HPDE6-E6E7 (cell line): ENCODE results near the gene ZC2HC1B.

Experiments used
- DNase-seq: peaks from one replicate; pipeline ENCODE4 v3.0.0; 2011; ENCODE audit warnings: missing footprints; ENCODE audit errors: extremely low spot score

ZC2HC1B gene

DNA sequence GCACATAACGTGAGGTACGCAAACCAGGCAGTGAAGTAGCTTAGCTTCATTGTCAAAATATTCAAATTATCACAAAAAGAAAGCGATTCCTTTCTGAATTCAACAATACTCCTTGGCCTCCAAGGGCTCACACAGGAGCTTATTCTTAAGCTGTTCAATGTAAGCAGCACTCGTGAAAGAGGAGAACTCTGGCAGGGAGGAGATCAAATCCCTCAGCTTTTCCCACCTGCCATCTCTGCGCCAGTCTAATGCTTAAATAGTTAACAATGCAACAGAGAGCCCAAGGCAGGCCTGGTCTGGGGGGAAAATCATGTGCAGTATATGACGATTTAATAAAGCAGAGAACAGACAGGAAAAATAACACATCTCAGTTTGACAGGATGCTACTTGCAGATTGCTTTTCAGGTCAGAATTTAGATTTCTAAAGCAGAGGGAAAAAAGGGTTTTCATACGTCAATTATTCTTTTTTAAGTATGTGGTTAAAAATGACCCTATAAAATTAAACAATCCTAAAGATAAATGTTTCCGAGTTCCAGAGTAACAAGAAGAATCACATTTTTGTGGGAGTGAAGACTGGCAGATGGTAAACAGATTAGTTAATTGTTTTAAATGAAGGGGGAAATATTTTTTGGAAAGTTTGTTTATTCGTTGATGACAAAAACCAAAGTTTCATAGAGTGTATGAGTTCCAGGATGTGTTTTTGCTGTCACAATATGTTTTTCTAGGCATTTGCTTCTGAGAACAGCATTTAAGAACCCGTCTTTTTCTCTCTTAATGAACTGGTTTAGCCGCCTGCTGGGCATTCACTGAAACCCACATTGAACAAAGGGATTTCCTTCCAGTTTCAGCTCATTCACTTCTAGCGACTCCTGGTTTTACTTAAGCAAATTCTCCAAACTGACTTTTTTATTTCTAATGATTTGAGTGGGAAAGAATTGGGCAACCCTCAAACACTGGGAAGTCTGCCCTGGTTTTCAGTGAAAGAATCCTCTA lies 97.9 kb downstream of the ZC2HC1B start:
- DNase-seq = no peak

DNA sequence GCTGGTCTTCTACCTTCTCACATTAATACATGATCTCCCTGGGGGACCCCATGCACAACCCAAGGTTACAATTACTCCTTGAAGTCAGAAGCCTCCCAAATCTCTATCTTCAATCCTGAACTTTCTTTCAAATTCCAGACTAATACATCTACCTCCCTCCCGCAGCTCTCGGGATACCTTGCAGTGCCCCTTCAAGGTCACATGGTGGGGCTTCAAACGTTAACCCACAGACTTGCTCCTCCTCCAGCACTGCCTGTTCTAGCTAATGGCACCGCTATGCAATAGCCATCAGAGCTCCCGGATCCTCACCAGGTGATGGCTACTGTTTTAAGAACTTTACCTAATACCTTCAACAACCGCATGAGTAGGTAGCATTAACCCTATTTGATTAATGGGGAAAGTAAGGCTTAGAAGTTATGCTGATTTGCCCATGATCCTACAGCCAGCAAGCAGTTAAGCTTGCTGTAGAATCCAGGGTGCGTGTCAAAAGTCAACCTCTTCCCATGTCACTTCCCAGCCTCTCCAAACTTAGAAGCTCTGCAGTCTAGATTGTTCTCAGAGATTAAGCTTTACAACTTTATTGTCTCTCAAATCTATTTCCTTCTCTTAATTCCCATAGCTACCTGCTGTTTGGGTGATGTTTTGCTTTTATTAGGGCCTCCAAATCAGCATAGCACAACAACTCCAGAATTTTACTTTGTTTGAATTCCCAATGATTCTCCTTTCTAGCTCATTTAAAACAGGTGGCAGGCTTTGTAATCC lies 99.1 kb downstream of the ZC2HC1B start:
- DNase-seq = no peak

DNA sequence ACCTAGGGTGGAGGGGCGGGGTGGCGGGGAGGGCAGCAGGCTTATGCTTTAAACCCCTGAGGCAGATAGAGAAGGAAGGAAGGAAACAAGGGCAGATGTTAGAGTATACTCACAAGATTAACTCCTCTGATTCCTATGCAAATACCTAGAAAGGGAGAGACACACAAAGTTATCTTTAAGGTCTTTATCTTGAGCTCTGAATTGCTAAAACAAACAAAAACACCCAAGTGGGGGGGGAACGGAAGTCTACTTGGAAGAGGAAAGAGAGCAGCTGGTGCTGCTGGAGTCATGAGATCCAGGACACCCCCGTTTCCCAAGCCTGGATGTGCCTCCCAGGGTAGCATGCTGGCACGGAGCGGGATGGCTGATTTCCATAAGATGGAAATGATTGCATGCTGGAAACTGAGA lies 100.4 kb downstream of the ZC2HC1B start:
- DNase-seq = no peak

DNA sequence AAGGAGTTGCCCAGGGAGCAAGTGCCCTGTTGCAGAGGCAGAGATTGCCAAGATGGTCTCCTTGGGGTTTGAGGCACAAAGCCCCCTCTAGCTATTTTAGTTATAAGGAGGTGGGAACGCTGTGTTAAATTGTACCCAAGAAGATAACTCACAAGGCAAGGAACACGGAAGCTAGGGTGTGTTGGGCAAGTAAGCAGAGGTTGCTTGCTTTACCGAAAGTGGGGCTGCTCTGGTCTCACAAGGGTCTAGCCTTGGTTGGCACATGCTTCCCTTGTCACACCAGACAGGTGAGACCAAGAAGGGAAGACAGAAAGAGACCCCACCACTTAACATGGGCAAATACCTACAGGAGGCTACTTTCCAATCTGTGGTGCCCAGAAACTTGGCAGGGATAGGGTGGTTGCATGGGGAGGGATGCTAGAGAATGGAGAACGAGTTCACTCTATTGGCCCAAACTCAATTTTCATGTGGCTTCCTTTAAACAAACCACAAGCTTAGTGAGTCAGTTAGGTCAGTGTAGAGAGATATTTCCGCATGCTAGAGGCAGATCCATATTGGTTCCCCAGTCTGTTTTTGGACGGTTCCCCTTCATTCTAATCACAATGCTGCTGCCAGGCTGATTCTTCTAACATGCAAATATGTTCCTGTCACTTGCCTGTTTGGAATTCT lies 101.4 kb downstream of the ZC2HC1B start:
- DNase-seq = no peak

DNA sequence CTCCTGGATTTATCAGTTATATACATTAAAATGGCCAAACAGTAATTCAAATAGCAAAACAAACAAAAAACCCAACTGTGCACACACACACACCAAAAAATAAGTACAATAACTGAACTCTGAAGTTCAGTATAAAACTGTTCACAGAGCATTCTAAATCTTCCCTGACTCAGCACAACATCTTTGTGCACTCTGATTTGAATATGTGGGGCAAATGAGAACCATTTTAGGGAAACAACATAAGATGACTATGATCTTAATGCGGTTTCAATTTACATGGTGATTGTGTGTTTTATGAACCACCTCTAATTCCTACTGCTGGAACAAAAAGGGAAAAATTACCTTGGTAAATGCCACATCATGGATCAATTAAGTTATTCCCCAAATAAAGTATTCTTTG lies 102.0 kb downstream of the ZC2HC1B start:
- no peak for DNase-seq

DNA sequence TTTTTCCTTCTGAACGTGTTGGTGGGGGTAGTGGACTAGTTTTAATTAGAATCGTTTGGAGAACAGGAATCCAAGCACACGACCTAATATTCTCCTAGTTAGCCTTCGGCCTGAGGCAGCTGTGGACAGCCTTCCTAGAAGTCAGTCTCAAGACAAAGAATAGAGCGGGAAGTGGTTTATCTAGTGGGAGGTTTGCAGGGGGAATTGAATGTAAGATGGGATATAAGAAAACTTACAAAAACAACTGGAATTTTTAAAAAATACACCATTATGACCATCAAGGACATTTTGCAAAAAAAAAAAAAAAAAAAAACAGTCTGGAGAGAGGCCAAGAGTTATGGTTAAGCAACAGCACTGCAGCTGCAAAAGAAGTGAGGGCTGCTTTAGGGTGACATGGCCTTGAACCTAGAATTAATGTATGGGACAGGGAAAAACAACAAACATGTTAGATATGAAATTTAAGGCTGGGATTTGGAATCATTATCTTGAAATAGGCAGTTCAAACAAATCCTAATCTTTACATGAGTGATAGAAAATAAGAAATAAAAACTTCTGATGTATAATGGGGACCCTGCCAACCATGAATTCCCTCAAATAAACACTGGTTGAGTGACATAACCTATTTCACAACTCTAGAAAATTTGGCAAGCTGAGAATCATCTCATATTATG lies 103.6 kb downstream of the ZC2HC1B start:
- no peak for DNase-seq

DNA sequence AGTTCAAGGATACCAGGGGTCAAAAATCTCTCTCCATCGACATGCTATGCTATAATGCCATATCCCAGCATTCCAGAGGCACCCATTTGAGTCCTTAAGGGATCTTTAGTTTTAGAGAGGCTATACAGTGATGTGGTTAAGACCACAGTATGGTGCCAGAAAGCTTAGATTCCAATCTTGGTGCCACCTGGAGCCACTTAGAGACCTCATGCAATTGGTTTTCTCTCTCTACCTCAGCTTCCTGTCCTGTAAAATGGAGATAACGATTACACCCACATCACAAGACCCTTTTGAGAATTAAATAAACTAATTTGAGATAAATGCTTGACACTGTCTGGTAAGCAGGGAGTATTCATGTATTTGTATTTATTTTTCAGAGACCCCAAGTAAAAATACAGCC lies 104.8 kb downstream of the ZC2HC1B start:
- no peak for DNase-seq

DNA sequence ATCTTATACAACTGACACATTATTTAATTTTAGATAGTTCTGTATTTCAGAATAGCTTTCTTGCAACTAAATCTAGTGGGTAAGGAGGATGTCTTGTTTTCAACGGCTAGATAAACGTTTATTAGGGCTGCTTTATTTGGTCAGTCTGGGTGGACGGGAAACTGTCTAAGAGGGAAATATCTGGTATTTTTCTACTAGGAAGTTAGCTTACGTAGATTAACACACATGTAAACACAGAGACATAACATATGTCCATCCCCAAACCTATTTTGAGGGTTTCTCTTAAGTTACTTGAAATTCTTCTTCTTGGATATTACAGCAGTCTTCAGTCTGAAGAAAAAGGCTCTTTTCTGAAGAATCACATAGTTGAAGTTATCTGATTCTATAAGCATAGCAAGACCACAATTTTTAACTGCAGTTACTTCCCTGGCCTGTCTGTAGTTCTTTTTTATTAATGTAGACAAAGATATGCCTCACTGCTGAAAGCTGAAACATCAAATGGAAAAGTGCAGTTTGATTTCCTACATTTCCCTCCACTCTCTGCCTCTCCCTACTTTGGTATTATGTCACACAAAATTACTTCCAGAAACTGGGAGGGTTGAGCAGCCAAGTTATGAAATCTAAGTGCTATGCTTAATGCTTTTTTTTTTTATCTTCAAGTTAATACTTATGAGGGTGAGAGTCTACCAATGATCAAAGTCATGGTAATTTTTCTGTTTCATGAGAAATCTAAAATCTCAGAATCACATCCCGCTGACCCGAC lies 106.4 kb downstream of the ZC2HC1B start:
- DNase-seq = no peak

DNA sequence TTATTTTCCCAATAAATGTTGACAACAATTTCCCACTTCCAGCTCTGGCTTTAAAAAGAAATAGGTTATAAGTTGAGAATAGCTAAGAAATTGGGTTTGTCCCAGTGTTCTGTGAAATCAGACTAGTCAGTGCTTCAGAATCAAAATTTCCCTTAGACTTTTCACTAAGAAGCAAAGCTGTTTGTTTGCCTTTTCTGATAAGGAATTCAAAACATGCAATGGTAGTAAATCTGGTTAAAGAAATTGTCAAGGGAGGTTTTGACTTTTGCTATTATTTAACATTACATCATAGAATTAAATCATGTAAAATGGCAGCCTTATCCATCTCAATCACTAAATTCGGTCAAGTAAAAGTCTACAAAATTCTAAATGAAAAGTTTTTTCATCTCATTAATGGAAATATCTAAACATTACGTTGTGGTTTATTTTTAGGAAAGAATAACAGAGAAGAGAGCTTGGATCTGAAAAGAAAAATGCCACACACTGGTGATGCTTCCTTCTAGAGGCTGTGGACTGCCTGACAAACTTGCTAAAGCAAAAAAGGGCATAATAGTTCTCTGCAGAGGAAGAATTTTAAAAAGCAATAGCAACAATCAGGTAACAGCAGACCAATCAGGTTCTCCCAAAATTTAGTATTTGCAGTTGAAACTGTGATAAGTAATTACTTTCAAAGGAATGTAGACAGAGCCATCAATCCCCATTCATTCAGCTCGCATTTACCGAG lies 107.4 kb downstream of the ZC2HC1B start:
- DNase-seq = no peak

DNA sequence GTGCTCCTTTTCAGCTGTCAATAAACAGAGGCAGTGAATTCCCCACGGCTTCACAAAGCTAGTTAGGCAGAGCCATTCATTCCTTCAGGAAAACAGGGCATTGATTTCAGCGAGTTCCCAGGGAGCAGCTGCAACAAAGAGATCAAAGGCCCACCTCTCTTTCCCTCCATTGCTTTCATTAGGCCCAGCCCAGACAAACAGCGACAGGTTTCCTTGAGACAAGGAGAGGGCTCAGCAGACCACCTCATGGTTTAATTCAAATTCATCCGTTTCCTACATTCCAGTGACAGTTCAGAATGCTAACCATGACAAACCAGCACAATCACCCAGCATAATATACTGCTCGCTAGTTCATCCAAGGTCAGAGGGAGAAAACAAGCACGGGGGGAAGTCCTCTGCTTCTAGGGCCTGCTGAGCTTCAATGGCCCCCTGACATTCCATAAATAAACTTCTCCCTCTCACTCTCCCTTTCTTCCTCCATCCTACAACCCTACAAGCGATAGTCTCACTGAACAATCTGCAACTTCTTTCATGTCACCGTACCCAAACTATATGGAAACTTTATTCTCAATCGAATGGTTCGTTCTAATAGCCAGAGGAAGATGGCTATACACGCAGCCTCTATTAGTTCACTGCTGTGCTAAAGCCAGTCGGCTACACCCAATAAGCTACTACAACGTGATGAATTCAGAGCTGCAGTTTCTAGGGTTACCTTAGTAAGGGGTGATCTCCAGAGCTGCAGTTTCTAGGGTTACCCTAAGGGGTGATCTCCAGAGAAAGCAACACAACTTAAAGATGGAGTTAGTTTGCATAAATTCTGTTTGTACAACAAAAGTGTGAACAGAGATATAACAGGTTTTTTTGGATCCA lies 109.1 kb downstream of the ZC2HC1B start:
- no peak for DNase-seq

DNA sequence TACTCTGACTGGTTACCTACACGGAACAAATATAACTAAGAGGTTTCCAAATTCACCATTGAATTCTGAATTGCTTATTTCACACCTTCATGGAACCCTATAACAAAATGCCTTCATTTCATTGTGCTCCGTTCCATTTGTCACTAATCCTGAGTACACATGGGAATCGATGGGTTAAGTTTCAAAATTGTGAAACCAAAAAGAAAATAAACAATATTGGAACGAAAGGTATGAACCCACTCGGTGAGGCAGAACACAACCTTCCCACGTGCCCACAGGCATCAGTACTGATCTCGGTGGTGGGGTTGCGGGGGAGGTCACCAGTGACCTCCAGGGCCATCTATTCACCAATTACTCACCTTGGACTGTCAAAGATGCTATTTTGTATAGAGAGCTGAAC lies 109.8 kb downstream of the ZC2HC1B start:
- no peak for DNase-seq

DNA sequence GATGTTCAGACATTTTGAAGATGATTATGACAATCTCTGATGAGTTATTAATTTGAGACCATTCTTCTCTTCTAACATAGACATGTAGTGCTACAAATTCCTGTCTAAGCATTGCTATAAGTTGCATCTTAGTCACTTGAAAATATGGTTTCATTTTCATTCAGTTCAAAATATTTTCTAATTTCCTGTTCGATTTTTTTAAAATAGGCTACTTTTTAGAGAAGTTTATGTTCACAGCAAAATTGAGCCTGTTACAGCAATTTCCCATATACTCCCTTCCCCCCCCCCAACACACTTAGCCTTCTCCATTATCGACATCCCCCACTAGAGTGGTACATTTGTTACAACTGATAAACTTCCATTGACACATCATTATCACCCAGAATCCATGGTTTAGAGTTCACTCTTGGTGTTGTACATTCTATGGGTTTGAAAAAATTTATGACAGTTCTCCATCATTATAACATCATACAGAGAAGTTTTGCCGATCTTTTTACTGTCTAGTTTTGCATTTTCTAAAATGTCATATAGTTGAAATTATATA lies 112.6 kb downstream of the ZC2HC1B start:
- DNase-seq = no peak

DNA sequence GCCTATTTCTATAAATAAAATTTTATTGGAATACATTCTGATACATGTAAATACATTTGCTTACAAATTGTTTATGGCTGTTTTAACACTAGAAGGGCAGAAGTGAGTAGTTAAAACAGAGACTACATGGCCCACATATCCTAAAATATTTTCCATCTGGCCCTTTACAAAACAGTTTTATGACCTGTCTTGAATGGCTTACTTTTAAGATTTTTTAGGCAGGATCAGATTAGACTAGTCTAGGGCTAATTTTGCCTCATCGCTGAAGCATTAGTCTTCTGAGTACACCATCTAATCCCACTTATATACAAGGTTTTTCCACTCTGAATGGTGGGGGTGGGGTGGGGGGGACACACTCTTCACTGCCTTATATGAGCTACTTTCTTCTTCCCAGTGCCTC lies 116.6 kb downstream of the ZC2HC1B start:
- DNase-seq = no peak

DNA sequence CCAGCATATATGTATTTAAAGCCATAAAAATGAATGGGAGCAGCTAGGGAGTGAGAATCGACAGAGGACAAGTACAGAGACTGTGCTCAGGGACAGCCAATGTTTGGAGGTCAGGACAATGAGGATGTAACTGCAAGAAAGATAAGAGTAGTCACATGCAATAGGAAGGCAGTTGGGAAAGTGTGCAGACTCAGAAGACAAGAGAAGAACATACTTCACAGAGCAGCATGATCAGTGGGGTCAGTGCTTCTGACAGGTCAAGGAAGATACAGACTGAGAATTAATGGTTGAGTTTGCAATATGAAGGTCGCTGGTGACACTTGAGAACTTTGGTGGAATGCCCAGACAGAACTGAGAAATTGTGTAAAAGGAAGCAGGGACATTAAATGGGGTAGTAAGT lies 118.7 kb downstream of the ZC2HC1B start:
- DNase-seq = no peak

DNA sequence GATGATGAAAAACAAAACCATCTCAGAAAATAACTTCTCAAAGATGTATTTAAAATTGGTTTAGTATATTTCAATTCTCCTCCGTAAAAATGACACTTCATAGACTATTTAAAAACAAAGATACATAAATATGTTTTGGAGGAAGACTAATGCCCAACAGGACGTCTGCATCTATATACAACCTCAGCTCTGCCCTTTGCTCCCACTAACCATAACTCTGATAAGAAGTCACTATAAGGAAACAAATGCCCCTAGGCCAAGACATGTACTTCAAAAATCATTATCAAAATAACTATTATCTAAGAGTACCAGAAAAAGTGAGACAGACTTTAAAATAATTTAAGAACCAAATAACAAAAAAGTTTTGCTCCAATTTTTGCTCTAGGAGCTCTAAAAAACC lies 120.4 kb downstream of the ZC2HC1B start:
- DNase-seq = no peak

DNA sequence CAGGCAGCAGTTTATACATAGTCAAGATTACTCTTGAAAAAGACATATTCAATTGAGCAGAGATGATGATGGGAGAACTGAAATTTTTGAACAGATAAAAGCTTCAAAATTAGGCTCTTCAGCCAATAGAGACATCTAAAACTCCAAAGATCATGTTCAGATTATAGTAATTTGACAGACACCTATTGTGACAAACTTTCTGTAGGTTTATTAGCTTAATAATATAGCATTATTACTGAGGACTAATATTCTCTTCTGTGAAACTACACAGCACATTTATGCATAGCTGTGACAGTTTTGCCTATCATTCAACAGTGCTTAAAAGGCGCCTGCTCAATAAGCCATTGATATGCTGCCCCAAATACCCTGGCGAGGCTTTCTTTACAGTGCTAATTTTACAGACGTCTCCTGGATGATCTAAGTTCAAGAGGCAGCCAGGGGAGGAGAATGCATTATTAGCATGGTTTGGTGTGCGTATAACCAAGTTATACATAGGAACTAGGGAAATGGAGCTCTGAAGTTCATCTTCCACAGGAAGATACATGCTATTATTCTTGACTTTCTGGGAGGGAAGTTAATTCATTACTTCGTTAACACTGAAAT lies 122.3 kb downstream of the ZC2HC1B start:
- no peak for DNase-seq
